K562 (cell line): ENCODE data around the gene RPL35. TPM values are rescaled to one million over a fixed set of nuclear protein-coding genes. Genes with fewer than 3 reads are reported as not detected.
A peak's percentile ranks its signal among the peaks of the same experiment; 100 is the strongest.

Source experiments
- ATAC-seq: fragments of 200-7000 bp; cut with Tn5 transposase; 3 replicates; pipeline ENCODE4 v1.9.1; 2020; ENCODE audit warnings: moderate library complexity
- BruUV-seq: library from RNA; stranded (reverse); fragments of 400-500 nt; replicated peaks from 2 replicates; lab custom pipeline; 2021; lab: Mats Ljungman, UMichigan
- CTCF ChIA-PET: fragments of 300-600 bp; formaldehyde crosslinking; extraction: SDS; loops from one replicate; lab custom pipeline; 2021; ENCODE audit warnings: low intra/inter-chr PET ratio; lab: Yijun Ruan, JAX
- POLR2A ChIA-PET: fragments of 300-600, 350-650 bp; sonication (Branson Sonifier 250); formaldehyde crosslinking; extraction: SDS; loops from one replicate; lab custom pipeline; 2021; ENCODE audit warnings: antibody characterized with exemption, inconsistent platforms; lab: Yijun Ruan, JAX
- DNase-seq, 4 experiments: peaks; one replicate each; pipeline versions ENCODE4 v3.0.0 to v3.0.0-alpha.2; 2011 to 2018; ENCODE audit warnings: low spot score in 3 of 4, mixed read lengths in 3 of 4; ENCODE audit errors: extremely low read depth in 1 of 4
- FAIRE-seq: peaks from 2 replicates; lab custom pipeline; 2011; peaks lifted over from hg19 to GRCh38; lab: Jason Lieb, UNC
- H2AFZ ChIP-seq: 2 replicates; pipeline ENCODE4 v1.6.0; 2011; ENCODE audit warnings: low read depth, low read length, control low read depth, inconsistent platforms
- H3K27ac ChIP-seq: fragments of 200-600 bp; 3 replicates; pipeline ENCODE4 v1.8.0; 2011; ENCODE audit warnings: low read depth, mild to moderate bottlenecking, control low read depth, inconsistent platforms, low read length, moderate library complexity, mixed read lengths; ENCODE audit errors: extremely low read depth
- H3K27me3 ChIP-seq, 2 experiments: fragments of 300-600 bp in 1 of 2; 2 replicates in 1 of 2; 3 replicates in 1 of 2; pipeline versions ENCODE4 v1.6.0 to v1.8.0; 2011; ENCODE audit warnings: inconsistent platforms in 2 of 2, low read length in 2 of 2, mild to moderate bottlenecking in 1 of 2, mixed read lengths in 1 of 2, moderate library complexity in 1 of 2; ENCODE audit not compliant: control insufficient read depth in 2 of 2, insufficient read depth in 2 of 2
- H3K36me3 ChIP-seq: fragments of 300-600 bp; 3 replicates; pipeline ENCODE4 v1.8.0; 2011; ENCODE audit warnings: mild to moderate bottlenecking, low read length, inconsistent platforms; ENCODE audit not compliant: control insufficient read depth, insufficient read depth
- H3K4me1 ChIP-seq, 2 experiments: fragments of 200-600 bp in 1 of 2; replicated peaks in 1 of 2; 2 replicates in 1 of 2; 3 replicates in 1 of 2; pipeline versions ENCODE4 v1.5.1 to v1.8.0; 2011; ENCODE audit warnings: inconsistent platforms in 2 of 2, low read length in 2 of 2, mild to moderate bottlenecking in 1 of 2, mixed read lengths in 1 of 2, moderate library complexity in 1 of 2; ENCODE audit not compliant: control insufficient read depth in 2 of 2, insufficient read depth in 2 of 2
- H3K4me2 ChIP-seq: 2 replicates; pipeline ENCODE4 v1.6.1; 2011; ENCODE audit warnings: low read length, control low read depth, inconsistent platforms, mixed read lengths; ENCODE audit not compliant: insufficient read depth
- H3K4me3 ChIP-seq: fragments of 200-600 bp; sonication (generic), shearing (Covaris generic); 2 replicates; pipeline ENCODE4 v1.5.1; 2016; ENCODE audit warnings: control low read depth, inconsistent platforms
- H3K79me2 ChIP-seq: fragments of 200-600 bp; 3 replicates; pipeline ENCODE4 v1.8.0; 2011; ENCODE audit warnings: low read length, inconsistent platforms; ENCODE audit not compliant: control insufficient read depth, insufficient read depth
- H3K9ac ChIP-seq, 2 experiments: 2 replicates each; pipeline versions ENCODE4 v1.6.0 to v1.6.1; 2011; ENCODE audit warnings: low read depth in 2 of 2, low read length in 2 of 2, control low read depth in 1 of 2, inconsistent platforms in 1 of 2, mild to moderate bottlenecking in 1 of 2, mixed read lengths in 1 of 2; ENCODE audit not compliant: insufficient read depth in 1 of 2
- H3K9me1 ChIP-seq: one replicate; pipeline ENCODE4 v1.6.0; 2011; ENCODE audit warnings: inconsistent platforms, mild to moderate bottlenecking, low read length, moderate library complexity; ENCODE audit not compliant: control insufficient read depth, insufficient read depth
- H3K9me3 ChIP-seq: replicated peaks from 2 replicates; pipeline ENCODE4 v1.5.1; 2011; ENCODE audit warnings: low read depth, low read length, inconsistent platforms; ENCODE audit not compliant: control insufficient read depth, insufficient read depth
- H4K20me1 ChIP-seq: replicated peaks from 2 replicates; pipeline ENCODE4 v1.6.1; 2011; ENCODE audit warnings: low read length, inconsistent platforms, mixed read lengths; ENCODE audit not compliant: control insufficient read depth, insufficient read depth
- CTCFL ChIP-seq: IDR thresholded peaks from 2 replicates; pipeline ENCODE4 v1.6.1; 2011; ENCODE audit warnings: borderline replicate concordance, low read depth, mild to moderate bottlenecking, moderate library complexity, low read length; ENCODE audit not compliant: insufficient read depth, poor library complexity, severe bottlenecking
- KLF10 ChIP-seq: fragments of 250-450 bp; sonication (Bioruptor Pico); IDR thresholded peaks from 2 replicates; pipeline ENCODE4 v1.6.1; 2021; ENCODE audit warnings: matching md5 sums
- POU5F1 ChIP-seq: fragments of 150-350 bp; IDR thresholded peaks from 2 replicates; pipeline ENCODE4 v1.6.1; 2014; ENCODE audit warnings: borderline replicate concordance, low read length, low read depth, mild to moderate bottlenecking; ENCODE audit not compliant: partially characterized antibody
- RAD21 ChIP-seq, 2 experiments: fragments of 250-450 bp in 1 of 2; fragments of 450-650 bp in 1 of 2; sonication (Bioruptor Pico) in 1 of 2; formaldehyde crosslinking in 1 of 2; IDR thresholded peaks in 1 of 2; conservative IDR thresholded peaks in 1 of 2; 2 replicates each; pipeline versions ENCODE4 v1.4.0 to v1.8.0; 2020 to 2022; ENCODE audit warnings: mild to moderate bottlenecking in 2 of 2, moderate library complexity in 1 of 2
- SMAD3 ChIP-seq: fragments of 450-650 bp; formaldehyde crosslinking; conservative IDR thresholded peaks from 2 replicates; pipeline ENCODE4 v1.4.0; 2020; ENCODE audit warnings: mild to moderate bottlenecking
- WHSC1 ChIP-seq: IDR thresholded peaks from one replicate; pipeline ENCODE4 v1.6.1; 2012; ENCODE audit warnings: low read length, control low read depth, inconsistent platforms
- ZNF239 ChIP-seq: fragments of 250-450 bp; sonication (Bioruptor Pico); IDR thresholded peaks from 2 replicates; pipeline ENCODE4 v1.4.0; 2020; ENCODE audit warnings: mild to moderate bottlenecking
- ZNF589 ChIP-seq: fragments of 200-800 bp; sonication (Bioruptor generic); IDR thresholded peaks from 2 replicates; pipeline ENCODE4 v1.6.1; 2016; ENCODE audit warnings: low read depth, missing genetic modification characterization, missing compliant biosample characterization
- ZNF717 ChIP-seq: fragments of 250-450 bp; sonication (Bioruptor Pico); IDR thresholded peaks from 2 replicates; pipeline ENCODE4 v1.5.0; 2021
- WGBS: fragments of 100-300 bp; shearing (Covaris generic); methylation state at CpG from one replicate; pipeline ENCODE4 v1.1.6; 2016; ENCODE audit warnings: low coverage, mixed read lengths; ENCODE audit not compliant: insufficient coverage; ENCODE audit errors: missing lambda C conversion rate; 5-methylcytosine and 5-hydroxymethylcytosine counted together
- in situ Hi-C: fragments of 300-500 bp; cut with MboI; formaldehyde crosslinking; loops from 4 replicates; pipeline ENCODE4 v1.15.0; 2018; ENCODE audit warnings: inconsistent platforms, mixed read lengths
- intact Hi-C: fragments of 100-400 bp; cut with micrococcal nuclease; formaldehyde crosslinking; loops from 2 replicates; pipeline ENCODE4 v1.14.2; 2022
- polyA plus RNA-seq, 8 experiments: library from polyadenylated mRNA; depleted of rRNA in 4 of 8; stranded (reverse) in 5 of 8; unstranded in 3 of 8; fragments of >200 nt; fragmentation: Nextera tagmentation in 2 of 8; fragmentation: Illumina TruSeq in 1 of 8; extraction: Ambion mirVana in 2 of 8; extraction: Trizol in 1 of 8; gene quantifications; 2 replicates each; pipeline versions ENCODE4 v1.2.1 to v1.2.3, GENCODE V29; 2011 to 2014; ENCODE audit warnings: inconsistent platforms in 1 of 8, missing spikeins in 1 of 8
- total RNA-seq, 7 experiments: library from RNA; depleted of rRNA in 6 of 7; stranded (reverse); fragments of >200 nt in 6 of 7; fragmentation: Illumina TruSeq in 2 of 7; extraction: Trizol in 2 of 7; gene quantifications; 2 replicates each; pipeline versions ENCODE4 v1.2.1 to v1.2.3, GENCODE V29; 2011 to 2021; ENCODE audit warnings: low replicate concordance in 1 of 7

The RPL35 gene
- total and polyA plus RNA-seq, 9 of the 15 experiments (the other 6 are each of a cell fraction or from before 2014, with no cell fraction given): 1,755 to 5,101 (median 3,405) TPM

- TF ChIP-seq CTCFL: no peak
- TF ChIP-seq RAD21 (CRISPR knock-in tag; conservative IDR thresholded peaks at IDR 0.05 in 1 of 2, IDR thresholded peaks at IDR 0.05 in 1 of 2): peak in 1 of 2 experiments; percentile 24; a peak in 2 of 4 replicates
- no peak for TF ChIP-seq SMAD3 (CRISPR knock-in tag)
- TF ChIP-seq POU5F1: peak; percentile 21
These were observed 7.0 kb upstream of the RPL35 start (continued) for GRCh38 chr9:124868511-124869465.

DNA sequence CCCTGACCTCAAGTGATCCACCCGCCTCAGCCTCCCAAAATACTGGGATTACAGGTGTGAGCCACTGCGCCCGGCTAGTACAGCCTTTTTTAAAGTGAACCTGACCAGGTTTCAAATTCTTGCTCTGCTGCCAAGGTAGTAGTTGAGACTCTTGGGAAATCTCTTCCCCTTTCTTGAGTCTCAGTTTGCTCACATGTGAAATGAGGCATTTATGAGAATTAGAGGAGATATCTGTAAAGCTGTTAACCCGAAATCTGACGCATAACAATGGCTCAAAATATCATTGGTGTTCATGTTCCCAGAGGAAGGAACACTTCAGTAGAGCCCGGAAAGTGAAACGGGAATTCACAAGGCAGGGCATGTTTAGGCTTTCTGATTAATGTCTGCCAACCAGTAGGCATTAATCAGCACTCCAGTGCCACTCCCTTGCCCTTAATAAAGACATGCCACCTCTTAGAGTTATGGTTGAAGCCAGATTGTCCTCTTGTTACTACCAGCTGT is 1.7 kb upstream of the RPL35 start:
- peaks cover 72% of the 10 kb centered on the region for H3K79me2 ChIP-seq
- BruUV-seq: no TSS peak
- TF ChIP-seq ZNF717 (CRISPR knock-in tag): no peak
- 0 out of 2 replicates have a peak, but pooled peaks have one; percentile 26 for TF ChIP-seq ZNF589 (CRISPR knock-in tag)
- no peak for TF ChIP-seq WHSC1
- no peak for TF ChIP-seq ZNF239 (CRISPR knock-in tag)
- TF ChIP-seq KLF10: no peak
- ATAC-seq (no peak), FAIRE-seq (peak; percentile 35), DNase-seq (no peak)
- WGBS: 44% methylated on average over 7 of the region's 7 CpGs
- H3K9me3 ChIP-seq: no peaks in the 10 kb centered on the region; the same call in 1 of the 2 replicates
- H3K27me3 ChIP-seq: no peaks in the 10 kb centered on the region
- peaks cover 41% of the 10 kb centered on the region for H3K36me3 ChIP-seq
- peak overlapping the region; percentile 77 for H2AFZ ChIP-seq
- ChIA-PET POLR2A (interaction anchor here (0.6 to 2.6 kb wide), 9 partner anchors 12 to 427 kb away, joined by 3 to 30 read pairs (median 3); partner anchors contain the start of gene SCAI), CTCF (no interaction called here)
- H3K9me1 ChIP-seq: peaks cover 10% of the 10 kb centered on the region
- peak overlapping the region; percentile 53 to 97; a peak in 3 of 4 replicates for H3K9ac ChIP-seq
- H3K4me2 ChIP-seq: peak overlapping the region; percentile 98
- intact Hi-C loops (loop anchor here (2.0 kb wide), 1 partner anchor 279 kb away; the partner anchor contains the start of gene SCAI), in situ Hi-C loops (loop anchor here (10.0 kb wide), 1 partner anchor 281 kb away; the partner anchor contains the start of gene SCAI)
- H4K20me1 ChIP-seq: peaks cover 28% of the 10 kb centered on the region
- H3K27ac ChIP-seq: peak overlapping the region; percentile 50
- H3K4me1 ChIP-seq: peaks cover 39 to 41% of the 10 kb centered on the region in 2 experiments
- peak overlapping the region; percentile 22; the same call in 1 of the 2 replicates for H3K4me3 ChIP-seq
